Activated T-cell treated with anti-CD3 and anti-CD28 coated beads for 4 hours (primary cell): ENCODE data around the gene RABGEF1.

Experiments used
- DNase-seq: peaks from one replicate; pipeline ENCODE4 v3.0.0-alpha.2; 2020

Gene RABGEF1

GRCh38 chr7:66860767-66861166 lies 120.2 kb downstream of the RABGEF1 start:
- DNase-seq = no peak
